ENCODE results near the gene TAS2R31.

DNA sequence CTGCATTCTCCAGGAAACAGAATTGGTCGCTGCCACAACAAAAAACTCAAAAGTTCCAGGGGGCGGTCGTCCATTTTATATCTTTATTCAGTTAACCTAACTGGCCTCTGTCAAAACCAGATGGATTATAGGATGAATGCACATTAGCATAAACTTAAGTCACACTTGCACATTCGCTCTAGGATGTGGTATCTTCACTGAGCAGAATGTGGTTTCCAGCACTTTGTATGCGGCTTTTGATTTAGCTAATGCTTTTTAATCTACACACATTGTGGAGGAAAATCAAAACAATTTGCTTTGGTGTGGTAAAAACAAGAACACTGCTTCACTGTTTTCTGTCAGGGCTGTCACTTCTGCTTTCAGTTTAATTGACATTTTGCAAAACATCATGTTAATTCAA is 49.0 kb downstream of the TAS2R31 start:
- no peak for TF ChIP-seq POLR2AphosphoS5 (IDR thresholded peaks at IDR 0.05)
- TF ChIP-seq, protein P1, sequence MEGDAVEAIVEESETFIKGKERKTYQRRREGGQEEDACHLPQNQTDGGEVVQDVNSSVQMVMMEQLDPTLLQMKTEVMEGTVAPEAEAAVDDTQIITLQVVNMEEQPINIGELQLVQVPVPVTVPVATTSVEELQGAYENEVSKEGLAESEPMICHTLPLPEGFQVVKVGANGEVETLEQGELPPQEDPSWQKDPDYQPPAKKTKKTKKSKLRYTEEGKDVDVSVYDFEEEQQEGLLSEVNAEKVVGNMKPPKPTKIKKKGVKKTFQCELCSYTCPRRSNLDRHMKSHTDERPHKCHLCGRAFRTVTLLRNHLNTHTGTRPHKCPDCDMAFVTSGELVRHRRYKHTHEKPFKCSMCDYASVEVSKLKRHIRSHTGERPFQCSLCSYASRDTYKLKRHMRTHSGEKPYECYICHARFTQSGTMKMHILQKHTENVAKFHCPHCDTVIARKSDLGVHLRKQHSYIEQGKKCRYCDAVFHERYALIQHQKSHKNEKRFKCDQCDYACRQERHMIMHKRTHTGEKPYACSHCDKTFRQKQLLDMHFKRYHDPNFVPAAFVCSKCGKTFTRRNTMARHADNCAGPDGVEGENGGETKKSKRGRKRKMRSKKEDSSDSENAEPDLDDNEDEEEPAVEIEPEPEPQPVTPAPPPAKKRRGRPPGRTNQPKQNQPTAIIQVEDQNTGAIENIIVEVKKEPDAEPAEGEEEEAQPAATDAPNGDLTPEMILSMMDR (IDR thresholded peaks at IDR 0.05): no peak

All from esophagus muscularis mucosa (tissue), 3 donors.